Stimulated activated naive CD8-positive, alpha-beta T cell treated with anti-CD3 and anti-CD28 coated beads, Interleukin-15, Interleukin-2, amounts not matched to agents 100 U/mL and 50 U/mL, for 24 hours (primary cell): ENCODE data around the gene RAET1L.
A peak's percentile ranks its signal among the peaks of the same experiment; 100 is the strongest.
"Not testable (repeated sequence)": the region's sequence is repeated elsewhere in the genome, so short reads cannot be mapped to it uniquely, and the experiment has no call there.

Experiments
- ATAC-seq: fragments of 150-1000 bp; cut with Tn5 transposase; one replicate; pipeline ENCODE4 v1.10.0; 2021
- DNase-seq: peaks from one replicate; pipeline ENCODE4 v3.0.0; 2021

Gene RAET1L

DNA sequence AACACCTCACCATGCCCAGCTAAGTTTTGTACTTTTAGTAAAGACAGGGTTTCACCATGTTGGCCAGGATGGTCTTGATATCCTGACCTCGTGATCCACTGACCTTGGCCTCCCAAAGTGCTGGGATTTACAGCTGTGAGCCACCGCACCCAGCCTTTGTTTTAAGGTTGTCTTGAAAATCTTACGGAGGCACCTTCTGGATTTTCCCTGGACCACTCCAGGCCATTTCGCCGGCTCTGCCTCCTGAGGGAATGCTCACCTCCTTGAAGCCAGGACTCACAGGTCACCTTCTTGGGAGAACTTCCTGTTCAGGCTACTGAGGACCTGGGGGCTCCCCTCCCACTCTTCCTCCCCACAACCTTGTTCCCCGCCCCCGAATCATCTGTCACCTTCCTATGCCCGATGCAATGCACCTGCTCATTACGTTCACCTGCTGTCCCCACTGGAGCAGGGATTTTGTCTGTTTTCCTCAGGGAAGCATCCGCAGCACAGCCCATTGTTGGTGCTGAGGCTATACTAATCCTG is 19.4 kb upstream of the RAET1L start:
- ATAC-seq (no peak), DNase-seq (no peak)

DNA sequence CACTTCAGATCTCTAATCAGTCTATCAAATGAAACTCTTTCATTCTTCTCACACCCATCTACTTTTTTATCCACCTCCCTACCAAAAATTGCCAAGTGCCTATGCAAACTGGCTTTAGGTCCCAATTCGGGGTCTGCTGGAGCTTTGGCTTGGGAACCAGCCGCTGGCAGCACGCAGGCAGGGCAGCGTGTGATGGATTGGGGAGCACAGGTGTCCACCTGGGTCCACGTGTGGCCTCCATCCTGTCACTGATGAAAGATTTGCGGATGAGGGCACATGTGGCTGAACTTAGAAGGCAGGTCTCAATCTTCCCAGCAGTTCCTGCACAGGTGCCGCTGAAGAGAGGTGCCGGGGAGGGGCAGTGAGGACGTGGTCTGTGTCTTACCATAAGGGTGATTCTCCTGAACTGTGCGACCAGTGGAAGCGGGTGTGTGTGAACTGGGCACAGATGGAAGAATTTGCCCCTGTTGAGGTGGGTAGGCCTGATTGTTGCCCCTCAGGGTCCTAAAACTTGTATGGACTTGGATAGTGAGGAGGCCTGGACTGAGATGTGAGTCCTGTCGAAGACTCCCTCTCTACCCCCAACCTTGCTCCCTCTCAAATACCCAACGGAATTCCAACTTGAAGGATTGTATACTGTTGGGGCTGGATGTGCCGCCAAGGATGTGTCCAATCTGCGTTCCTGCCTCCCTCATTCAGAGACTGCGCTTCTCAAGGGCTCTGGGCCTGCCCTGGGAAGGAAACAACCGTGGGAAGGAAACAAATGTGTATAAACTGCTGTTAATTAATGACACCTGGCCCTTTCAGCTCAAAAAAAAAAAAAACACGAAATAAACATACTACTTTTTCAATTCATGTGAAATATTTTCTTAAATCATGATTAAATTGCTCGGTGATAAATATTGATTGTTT is 18.4 kb upstream of the RAET1L start:
- ATAC-seq (no peak), DNase-seq (no peak)

DNA sequence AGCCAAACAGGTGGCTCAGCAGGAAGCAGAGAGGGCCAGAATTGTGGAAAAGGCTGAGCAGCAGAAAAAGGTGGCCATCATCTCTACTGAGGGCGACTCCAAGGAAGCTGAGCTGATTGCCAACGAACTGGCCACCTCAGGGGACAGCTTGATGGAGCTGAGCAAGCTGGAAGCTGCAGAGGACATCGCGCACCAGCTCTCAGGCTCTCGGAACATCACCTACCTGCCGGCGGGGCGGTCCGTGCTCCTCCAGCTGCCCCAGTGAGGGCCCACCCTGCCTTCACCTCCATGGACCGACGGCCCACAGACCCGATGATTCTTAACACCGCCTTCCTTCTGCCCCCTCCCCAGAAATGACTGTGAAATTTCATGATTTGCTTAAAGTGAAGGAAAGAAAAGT is 17.8 kb upstream of the RAET1L start:
- ATAC-seq (no peak), DNase-seq (no peak)

DNA sequence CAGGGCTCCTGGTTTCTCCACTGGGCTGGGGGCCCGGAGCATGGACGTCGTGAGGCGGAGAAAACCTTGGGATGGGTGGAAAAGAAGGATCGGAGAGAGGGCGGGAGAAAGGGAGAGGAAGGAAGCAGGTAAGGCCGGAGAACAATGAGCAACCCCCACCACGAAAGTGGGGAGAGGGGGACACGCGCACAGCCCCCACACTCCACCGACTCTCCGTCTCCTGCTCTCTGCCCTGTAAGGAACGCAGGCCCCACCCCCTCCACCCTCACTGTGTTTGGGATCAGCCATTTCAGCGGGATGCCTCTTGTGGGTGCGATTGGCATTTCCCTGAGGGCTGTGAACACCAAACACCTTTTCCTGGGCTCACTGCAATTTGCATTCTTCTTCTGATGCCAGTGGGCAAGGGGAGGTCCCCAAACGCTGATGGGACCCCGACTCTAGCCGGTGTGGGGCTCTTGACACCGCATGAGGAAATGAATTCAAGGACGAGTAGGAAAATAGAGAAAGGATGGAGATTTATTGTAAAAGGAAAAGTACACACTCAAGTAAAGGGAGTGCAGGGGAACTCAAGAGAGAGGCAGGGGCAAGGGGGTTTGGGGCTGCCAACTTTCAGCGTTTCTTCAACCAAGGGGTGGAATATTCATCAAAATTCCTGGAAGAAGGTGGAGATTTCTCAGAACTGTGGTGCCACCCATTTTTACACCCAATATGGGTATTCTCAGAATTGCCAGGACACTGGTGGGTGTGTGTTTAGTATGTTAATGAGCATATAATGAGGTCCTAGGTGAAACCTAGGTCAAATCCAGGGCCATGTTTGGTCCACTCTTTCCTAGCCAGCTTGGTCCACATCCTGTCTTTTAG is 13.1 kb upstream of the RAET1L start:
- ATAC-seq (no peak), DNase-seq (no peak)

DNA sequence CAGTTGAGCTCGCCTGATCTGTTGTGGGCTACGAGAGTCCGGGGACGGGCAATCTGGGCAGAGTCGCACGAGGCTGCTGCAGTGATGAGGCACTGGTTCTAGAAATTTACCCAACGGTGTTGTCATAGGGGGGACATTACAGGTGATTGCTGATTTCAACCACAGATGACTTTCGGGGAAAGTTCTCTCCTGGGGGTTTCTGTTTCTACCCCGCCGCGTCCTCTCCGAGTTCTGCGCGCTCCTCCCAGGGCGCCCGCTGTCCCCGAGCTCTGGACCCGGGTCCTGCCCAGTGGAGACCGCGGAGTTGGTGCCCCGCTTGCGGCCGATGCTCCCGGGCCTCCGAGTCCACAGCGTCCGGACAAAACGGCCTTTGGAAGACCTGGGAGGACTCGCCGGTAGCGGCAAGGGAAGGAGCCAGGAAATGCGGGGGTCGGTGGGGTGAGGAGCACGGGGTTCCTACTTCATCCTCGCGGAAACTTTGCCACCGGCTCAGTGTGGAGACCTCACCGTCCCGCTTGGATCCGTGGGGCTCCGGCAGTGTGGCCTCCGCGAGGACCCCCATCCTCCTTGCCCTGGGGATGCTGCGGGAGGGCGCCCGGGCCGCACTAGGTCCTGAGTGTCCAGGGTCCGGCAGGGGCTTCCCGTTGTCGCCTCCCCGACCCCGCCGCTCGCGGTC is 12.3 kb upstream of the RAET1L start:
- DNase-seq = no peak
- ATAC-seq = peak; percentile 73

DNA sequence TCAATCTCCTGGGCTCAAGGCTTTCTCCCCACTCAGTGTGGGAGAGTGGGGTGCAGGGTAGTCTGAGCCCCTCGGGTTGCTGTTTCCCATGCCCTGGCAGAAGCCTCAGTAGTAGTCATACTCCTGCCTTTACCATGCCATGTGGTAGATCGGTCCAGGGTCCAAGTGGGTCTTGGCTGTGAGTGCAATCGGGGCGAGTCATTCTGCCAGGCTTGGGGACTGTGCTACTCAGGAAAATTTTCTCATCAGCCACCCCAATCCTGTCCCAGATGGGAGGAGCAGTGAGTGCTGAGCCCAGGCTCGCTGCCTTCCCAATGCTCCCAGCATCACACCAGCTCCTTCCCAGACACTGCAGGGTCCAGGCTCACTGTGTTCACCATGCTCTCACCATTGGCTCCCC is 10.7 kb upstream of the RAET1L start:
- no peak for ATAC-seq
- no peak for DNase-seq

DNA sequence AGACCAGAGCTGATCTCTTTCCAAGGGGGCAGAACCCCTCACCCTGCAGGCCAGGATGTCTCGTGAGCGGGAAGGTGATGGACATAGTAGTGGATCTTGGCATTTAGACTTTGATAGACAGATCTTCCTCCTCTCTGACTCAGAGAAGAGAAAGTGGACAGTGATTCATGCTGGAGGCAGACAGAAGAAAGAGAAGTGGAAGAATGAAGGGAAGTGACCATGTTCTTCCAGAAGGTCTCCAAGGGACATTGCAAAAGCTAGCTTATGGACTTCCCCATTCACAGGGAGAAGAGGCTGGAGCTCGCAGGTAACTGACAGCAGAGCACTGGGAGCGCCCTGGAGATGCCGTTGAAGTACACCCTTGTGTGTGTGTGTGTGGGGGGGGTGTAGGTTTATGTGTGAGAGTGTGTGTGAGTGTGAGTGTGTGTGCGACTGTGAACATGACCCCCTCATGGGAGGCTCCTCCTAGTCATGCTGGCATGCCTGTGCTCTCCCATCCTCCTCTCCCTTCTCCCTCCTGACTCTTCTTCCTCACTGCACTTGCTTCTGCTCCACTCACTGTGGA is 8.0 kb upstream of the RAET1L start:
- no peak for DNase-seq
- no peak for ATAC-seq

DNA sequence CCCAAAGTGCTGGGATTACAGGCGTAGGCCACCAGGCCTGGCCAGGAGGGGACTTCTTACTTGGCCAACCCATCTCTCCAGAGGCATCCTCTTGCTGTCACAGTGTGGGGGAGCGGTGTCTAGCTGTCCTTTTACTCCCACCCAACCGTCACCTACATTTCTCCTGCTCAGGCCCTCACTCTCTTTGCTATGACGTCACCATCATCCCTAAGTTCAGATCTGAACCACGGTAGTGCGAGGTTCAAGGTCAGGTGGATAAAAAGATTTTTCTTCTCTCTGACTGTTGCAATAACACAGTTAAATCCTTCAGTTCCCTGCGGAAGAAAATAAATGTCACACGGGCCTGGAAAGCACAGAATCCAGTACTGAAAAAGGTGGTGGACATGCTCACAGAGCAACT is 7.3 kb upstream of the RAET1L start:
- DNase-seq (no peak), ATAC-seq (no peak)

DNA sequence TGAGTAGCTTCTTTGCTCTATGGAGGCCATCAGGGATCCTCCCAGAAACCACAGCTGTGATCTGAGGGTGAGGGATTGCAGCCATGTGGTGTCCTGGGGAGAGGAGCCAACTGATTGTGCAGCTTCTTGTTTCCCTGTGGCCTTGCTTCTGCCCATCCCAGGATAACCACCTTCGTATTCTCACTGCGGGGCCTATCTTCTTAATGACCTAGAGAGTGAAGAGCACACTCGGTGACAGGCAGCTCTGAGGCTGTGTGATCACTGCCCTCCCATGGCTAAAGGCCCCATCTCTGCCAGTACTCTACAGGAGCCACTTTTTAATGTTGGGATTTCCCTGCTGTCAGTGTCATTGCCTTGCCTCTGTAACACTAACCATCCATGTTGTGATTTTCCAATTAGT is 5.3 kb upstream of the RAET1L start:
- no peak for ATAC-seq
- DNase-seq = no peak

DNA sequence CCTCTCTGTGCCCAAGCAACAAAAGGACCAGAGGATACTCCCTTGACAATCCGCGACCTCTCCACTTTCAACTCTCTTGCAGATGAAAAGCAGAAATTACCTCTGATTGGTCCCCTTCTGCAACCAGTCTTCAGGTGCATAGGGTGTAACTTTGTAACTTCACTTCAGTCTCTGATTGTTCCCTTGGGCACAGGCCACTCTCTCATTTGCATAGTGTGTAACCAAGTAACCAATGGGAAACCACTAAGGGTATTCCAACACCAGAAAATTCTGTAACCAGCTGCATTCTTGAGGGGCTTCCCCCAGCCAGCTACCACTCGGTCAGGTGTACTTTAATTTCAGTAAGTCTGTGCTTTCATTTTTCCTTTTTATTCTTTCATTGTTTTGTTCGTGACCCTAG is 4.4 kb upstream of the RAET1L start:
- DNase-seq = no peak
- peak; percentile 42 for ATAC-seq

DNA sequence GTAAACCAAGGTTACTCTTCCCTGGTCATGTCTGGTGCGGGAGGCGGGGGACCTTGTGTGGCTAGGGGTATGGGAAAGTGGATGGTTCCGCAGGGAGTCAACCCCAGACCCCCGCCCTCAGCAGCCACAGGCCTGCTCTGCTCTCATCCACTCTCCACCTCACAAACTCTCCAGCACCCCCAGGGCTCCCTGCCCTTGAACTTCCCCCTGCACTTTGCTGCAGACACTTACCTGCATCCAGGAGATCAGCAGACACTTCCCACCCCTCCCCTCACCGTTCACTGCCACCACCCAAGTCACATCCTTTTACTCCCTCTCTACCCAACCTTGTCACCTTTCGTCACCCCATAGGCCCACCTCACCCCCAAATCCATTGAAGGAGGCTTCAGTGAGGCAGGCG is 3.9 kb upstream of the RAET1L start:
- ATAC-seq = no peak
- DNase-seq = no peak

DNA sequence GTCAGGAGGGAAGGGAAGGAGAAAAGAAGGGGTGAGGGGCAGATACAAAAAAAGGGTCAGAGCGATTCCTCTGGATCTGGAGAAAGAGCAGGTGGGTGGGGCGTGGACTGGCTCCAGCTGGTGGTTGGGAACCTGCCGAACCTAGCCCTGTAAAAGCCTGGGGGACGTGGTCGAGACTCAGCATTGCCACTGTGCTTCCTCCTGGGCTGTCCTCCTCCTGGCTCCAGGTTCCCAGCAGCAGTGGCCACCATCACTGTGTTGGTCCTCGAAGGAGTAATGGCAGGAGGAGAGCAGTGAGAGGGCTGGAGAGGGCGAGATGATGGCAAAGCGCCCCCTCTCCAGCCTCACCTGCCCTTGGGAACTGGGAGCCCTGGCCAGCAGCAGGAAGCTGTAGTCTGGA is 3.5 kb upstream of the RAET1L start:
- ATAC-seq (no peak), DNase-seq (no peak)

DNA sequence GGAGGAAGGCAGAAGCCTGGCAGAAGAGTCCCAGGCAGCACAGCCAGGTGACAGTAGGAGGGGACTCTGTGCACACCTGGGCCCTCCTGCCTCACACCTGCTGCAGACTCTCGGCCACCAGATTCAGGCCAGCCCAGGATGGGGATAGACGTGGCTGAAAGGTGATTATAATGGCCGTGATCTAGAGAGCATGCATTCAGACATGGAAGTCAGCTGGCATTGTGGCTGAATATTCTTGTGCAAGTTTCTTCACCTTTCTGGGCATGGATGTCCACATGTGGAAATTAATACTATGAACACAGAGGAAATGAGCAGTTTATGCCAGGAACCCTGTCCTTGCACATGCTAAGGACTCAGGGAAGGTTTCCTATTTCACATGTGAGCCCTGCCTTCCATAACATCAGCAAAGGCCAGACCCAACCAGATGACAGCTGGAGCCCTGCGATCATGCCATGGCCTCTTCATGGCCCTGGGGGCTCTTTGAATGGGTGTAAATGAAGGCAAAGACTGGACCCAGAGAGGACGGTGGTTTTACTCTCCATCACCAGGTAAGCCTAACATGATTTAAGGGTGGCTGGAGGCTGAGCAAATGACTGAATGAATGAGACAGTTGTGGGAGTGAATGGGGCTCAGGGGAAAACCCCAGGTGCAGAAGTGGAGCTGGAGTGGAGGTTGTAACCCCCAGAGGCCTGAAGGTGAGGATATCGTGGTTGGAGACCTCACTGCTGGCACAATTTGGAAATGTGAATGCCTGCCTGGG is 2.7 kb upstream of the RAET1L start:
- DNase-seq (no peak), ATAC-seq (no peak)

DNA sequence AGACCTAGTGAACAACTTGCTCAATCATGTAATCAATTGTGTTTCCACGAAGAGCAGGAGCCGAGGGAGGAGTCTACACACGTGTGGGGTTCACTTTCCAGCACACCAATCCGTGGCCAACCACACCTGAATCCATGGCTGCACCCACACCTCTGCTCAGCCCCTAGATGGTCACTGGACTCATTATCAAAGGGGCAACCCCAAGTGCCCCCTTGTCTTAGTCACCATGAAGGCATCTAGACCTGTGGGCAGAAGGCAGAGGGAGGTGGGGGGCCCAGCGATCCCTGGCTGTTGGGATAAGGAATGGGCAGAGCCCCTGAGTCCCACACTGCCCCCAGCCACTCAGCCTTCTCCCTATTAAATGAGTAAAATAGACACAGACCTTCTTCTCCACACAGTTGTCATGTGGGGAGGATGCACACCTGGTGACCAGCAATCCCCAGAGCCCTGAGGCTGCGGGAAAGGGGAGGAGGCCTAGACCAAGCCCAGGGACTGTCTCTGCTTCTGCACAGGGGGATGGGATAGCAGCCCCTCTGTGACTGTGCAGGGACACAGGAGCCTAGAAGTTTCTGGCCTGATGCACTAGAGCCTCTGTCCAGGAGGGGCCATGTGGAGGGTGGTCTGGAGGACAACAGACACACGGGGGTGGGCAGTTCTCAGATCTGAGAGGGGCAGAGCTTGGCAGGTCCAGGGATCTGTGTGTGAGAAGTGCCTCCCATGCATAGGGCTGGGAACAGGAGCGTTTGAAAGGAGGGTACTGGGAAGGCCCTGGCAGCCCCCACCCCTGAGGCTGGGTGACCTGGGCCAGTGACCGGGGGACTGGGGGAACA is 1.9 kb upstream of the RAET1L start:
- ATAC-seq (no peak), DNase-seq (no peak)

DNA sequence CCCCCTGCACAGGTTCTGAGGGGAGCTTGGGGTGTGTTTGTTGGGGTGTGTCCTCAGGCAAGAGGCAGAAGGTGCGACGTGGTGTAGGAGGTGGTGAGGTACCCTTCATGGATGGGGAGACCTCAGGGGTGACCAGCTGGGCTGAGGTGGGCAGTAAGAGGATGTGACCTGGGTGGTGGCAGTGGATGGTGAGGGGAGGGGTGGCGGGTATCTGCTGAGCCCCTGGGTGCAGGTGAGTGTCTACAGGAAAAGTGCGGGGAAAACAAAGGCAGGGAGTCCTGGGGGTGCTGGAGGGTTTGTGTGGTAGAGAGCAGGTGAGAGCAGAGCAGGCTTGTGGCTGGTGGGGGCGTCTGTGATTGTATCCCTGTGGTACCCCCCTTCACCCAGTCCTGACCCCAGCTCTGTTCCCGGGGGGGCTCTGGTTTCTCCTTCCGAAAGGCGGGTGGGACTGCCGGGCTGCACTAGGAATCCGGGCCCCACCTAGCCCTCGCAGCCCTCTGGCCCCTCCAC is 631 bp downstream of the RAET1L start:
- ATAC-seq (no peak), DNase-seq (no peak)

DNA sequence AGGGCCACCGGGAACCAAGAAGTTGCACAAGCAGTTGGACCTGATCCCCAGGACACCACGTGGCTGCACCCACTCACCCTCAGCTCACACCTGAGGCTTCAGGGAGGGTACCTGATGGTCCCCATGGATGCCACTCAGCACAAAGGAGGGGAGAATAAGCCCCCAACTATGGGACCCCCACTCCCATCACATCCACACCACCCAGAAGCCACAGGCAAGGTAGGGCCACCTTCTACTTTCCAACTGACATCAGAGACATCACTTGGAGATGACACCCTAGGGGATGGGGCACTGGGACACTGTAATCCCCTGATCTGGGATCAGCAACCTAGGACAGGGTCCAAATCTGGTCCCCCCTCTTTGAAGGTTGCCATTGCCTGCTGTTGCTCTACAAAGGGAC is 1.3 kb downstream of the RAET1L start:
- ATAC-seq, DNase-seq: not testable (repeated sequence)

DNA sequence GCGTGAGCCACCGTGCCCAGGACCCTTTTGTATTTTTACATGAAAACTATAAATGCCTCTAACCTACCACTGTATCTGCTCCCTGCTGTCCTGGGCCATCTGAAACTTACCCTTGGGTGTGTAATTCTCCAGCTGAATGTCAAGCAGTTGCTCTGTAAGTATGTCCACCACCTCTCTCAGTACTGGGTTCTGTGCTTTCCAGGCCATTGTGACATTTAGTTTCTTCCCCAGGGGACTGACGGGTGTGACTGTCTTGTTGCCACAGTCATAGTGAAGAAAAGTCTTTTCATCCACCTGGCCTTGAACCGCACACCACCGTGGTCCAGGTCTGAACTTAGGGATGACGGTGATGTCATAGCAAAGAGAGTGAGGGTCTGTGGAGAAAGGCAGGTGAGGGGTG is 3.5 kb downstream of the RAET1L start:
- not testable (repeated sequence) for ATAC-seq, DNase-seq

DNA sequence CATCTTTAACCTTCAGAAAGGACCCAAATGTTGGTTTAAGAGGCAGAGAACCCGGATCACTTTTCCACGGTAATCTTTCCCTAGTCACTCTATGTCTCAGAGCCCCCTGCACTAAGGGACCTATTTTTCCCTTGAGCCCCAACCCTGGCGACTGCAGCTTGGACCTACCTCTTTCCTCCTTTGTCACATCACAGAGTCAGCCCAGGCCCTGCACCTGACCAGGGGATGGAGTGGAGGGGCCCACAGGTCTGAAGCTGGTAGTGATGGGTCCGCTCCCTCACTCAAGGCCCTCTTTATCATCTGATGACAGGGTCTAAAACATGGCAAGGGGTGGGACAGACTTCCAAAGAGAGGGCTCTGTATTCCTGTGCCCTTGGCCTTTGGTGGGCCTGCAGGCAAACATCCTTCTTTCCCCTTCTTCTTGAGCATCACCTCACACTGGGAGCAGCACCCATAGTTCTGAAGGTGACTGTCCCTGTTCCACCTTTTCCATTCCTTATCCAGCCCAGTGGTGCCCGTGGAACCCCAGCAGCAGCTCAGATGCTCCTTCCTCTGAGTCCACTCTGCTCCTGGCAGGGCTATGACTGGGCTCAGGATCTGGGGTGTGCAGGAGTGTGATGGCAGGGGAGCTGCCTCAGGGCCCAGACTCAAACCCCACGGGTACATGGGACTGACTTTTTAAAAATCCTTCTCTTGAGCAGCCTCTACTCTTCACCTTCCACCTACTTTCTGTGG is 6.3 kb downstream of the RAET1L start:
- ATAC-seq (no peak), DNase-seq (no peak)

DNA sequence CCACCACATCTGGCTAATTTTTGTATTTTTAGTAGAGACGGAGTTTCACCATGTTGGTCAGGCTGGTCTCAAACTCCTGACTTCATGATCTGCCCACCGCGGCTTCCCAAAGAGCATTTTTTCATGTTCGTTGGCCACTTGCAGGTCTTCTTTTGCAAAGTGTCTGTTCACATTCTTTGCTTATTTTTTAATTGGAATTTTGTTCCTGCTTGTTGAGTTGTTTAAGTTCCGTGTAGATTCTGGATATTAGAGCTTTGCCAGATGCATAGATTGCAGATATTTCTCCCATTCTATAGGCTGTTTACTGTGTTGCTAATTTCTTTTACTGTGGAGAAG is 8.2 kb downstream of the RAET1L start:
- ATAC-seq, DNase-seq: not testable (repeated sequence)
